ENCODE data around the gene LRRC75A.

- TF ChIP-seq CTCF (IDR thresholded peaks at IDR 0.05) = no peak
- TF ChIP-seq POLR2A (IDR thresholded peaks at IDR 0.05) = no peak
- TF ChIP-seq POLR2AphosphoS5 (IDR thresholded peaks at IDR 0.05; ENCODE audit: insufficient read depth in 1 of 2, low read depth in 1 of 2) = no peak
These were observed 49.9 kb downstream of the LRRC75A start for GRCh38 chr17:16442141-16442540.

Measured in vagina (tissue), 2 donors.